Measurements from ENCODE around the gene BIRC3.

Gene BIRC3

DNA sequence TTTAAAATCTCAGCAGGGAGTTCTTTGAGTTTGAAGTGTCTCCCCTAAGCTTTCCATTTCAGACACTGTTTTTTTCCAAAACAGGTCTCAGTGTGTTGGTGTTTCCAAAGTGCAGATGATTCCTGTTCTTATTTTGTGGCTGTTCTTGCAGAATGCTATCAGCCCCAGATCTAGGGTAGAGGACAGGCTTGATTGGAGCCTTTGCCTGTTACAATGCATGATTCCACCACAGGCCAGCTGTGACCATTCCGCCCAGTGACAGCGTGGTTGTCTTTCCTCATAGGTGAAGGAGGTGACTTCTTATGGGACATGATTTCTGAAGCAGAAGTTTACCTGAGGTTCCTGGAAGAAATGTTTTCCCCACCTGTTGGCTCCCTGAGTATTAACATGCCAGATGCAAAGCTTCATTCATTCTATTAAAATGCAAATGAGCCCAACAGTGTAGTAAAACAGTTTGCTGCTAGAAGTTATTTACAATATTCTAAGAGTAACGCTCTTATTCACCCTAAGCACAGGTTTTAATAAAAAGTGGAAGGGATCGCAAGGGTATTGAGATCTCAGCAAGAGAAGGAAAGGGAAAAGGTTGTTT, 36.9 kb upstream of the BIRC3 start:
- TF ChIP-seq, protein P1, sequence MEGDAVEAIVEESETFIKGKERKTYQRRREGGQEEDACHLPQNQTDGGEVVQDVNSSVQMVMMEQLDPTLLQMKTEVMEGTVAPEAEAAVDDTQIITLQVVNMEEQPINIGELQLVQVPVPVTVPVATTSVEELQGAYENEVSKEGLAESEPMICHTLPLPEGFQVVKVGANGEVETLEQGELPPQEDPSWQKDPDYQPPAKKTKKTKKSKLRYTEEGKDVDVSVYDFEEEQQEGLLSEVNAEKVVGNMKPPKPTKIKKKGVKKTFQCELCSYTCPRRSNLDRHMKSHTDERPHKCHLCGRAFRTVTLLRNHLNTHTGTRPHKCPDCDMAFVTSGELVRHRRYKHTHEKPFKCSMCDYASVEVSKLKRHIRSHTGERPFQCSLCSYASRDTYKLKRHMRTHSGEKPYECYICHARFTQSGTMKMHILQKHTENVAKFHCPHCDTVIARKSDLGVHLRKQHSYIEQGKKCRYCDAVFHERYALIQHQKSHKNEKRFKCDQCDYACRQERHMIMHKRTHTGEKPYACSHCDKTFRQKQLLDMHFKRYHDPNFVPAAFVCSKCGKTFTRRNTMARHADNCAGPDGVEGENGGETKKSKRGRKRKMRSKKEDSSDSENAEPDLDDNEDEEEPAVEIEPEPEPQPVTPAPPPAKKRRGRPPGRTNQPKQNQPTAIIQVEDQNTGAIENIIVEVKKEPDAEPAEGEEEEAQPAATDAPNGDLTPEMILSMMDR (IDR thresholded peaks at IDR 0.05; ENCODE audit: low read depth, low read length, missing control alignments): no peak
- no peak overlapping the region for H3K27ac ChIP-seq

DNA sequence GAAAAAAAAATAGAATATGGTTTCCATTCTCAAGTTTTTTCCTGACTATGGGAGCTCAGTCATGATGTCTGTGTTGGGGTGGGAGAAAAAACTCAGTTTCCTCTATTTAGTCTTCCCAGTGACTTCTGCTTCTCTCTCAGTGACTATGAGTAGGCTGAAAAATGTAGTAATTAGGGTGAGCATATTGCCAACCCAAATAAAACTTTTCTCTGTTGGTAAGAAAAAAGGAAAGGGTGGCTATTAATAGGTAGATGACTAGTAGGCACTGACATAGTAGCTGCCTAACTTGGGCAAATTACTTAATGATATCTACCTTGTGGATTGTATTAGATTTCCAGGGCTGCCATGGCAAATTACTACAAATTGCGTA, 34.2 kb upstream of the BIRC3 start:
- no peak for DNase-seq
- H3K4me3 ChIP-seq (ENCODE audit: low read depth, low read length): no peak overlapping the region
- TF ChIP-seq, protein P1 (IDR thresholded peaks at IDR 0.05; ENCODE audit: low read depth, low read length, missing control alignments): no peak
- no peaks in the 10 kb centered on the region for H3K27me3 ChIP-seq (replicated peaks)
- no peaks in the 10 kb centered on the region for H3K36me3 ChIP-seq (replicated peaks)
- no peak overlapping the region for H3K27ac ChIP-seq
- in situ Hi-C loops (cut with HindIII; ENCODE audit: low pct_ligation_motif_present, low sequenced_read_pairs): no loop called here

More for the DNA sequence above, 36.9 kb upstream of the BIRC3 start:
- no peak overlapping the region for H3K4me3 ChIP-seq (ENCODE audit: low read depth, low read length)
- no peaks in the 10 kb centered on the region for H3K36me3 ChIP-seq (replicated peaks)
- in situ Hi-C loops (cut with HindIII; ENCODE audit: low pct_ligation_motif_present, low sequenced_read_pairs): no loop called here
- DNase-seq: no peak
- no peaks in the 10 kb centered on the region for H3K27me3 ChIP-seq (replicated peaks)

DNA sequence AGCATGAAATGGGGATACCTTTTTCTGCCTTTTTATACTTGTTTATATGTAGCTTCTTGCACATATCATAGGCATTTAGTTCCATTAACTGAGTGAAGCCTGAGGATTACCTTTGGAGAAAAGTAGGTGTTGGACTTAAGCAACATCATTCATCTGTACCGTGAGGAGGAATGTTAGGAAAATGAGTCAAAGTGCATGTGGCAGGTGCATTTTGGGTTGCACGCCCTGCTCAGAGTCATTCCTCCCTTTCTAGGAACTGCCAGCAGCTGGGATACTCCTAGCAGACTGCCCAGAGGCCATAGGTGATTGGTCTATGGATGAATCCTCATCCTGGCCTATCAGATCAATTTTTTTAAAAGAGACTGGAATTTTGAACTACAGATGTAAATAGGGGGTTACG, 33.3 kb upstream of the BIRC3 start:
- H3K36me3 ChIP-seq (replicated peaks): no peaks in the 10 kb centered on the region
- no peak for DNase-seq
- H3K27me3 ChIP-seq (replicated peaks): no peaks in the 10 kb centered on the region
- in situ Hi-C loops (cut with HindIII; ENCODE audit: low pct_ligation_motif_present, low sequenced_read_pairs): no loop called here
- TF ChIP-seq, protein P1 (IDR thresholded peaks at IDR 0.05; ENCODE audit: low read depth, low read length, missing control alignments): no peak
- no peak overlapping the region for H3K4me3 ChIP-seq (ENCODE audit: low read depth, low read length)
- H3K27ac ChIP-seq: no peak overlapping the region

DNA sequence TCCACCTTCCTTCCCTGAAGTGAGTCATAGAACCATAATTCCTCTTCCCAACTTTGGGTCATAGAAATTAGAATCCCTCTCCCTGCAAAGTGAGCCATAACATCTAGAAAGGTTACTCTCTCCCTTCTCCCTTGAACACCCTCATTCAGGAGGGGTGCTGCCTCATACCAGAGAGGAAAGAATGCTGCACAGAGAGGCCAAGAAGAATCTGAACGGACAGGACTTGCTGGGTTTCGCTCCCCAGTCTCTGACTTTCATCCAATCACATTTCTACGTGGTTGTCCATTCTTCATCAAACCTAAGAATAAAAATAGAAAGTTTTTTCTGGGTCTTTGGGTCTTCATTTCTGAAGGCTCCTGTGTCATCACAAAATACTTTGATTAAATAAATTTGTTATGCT, 31.0 kb upstream of the BIRC3 start:
- H3K27ac ChIP-seq: no peak overlapping the region
- TF ChIP-seq, protein P1 (IDR thresholded peaks at IDR 0.05; ENCODE audit: low read depth, low read length, missing control alignments): no peak

DNA sequence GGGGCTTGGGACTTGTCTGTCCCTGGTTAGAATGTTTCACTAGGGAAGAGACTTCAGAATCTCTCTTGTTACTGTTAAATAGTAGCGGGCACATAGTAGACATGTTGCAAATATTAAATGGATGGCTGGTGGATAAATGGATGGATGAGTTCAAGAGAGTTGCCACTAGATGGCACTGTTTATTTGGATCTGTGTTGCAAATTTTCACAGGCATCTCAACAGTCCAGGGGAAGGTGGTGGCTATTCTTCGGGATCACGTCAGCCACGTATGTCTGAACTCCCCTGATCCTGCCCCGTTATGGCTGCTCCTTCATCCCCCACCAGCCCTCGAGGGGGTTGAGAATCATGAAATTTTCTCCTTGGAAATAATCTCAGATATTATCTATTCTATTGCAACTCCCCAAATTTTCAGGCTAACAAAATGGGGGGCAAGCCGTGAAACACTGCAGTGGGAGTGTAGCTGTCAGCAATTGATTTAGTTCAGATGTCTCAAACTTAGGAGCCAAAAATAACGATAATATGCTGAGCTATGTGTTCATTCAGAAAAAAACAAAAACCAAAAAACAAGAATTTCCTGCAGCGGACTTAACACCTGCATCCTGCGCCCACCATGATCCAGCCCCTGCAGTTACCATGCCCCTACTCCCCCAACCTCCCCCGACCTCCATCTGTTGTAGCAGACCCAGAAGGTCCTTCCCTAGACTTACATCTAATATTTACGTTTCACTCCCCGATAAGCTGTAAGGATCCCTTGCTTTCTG, 29.1 kb upstream of the BIRC3 start:
- no peaks in the 10 kb centered on the region for H3K36me3 ChIP-seq (replicated peaks)
- no peaks in the 10 kb centered on the region for H3K27me3 ChIP-seq (replicated peaks)
- TF ChIP-seq, protein P1 (IDR thresholded peaks at IDR 0.05; ENCODE audit: low read depth, low read length, missing control alignments): peak; percentile 64
- in situ Hi-C loops (cut with HindIII; ENCODE audit: low pct_ligation_motif_present, low sequenced_read_pairs): no loop called here
- H3K4me3 ChIP-seq (ENCODE audit: low read depth, low read length): peak overlapping the region; percentile 3
- no peak overlapping the region for H3K27ac ChIP-seq
- peak; percentile 77 for DNase-seq

More for the DNA sequence above, 31.0 kb upstream of the BIRC3 start:
- Histone ChIP-seq H3K27me3 (replicated peaks) (no peaks in the 10 kb centered on the region), H3K4me3 (ENCODE audit: low read depth, low read length) (no peak overlapping the region), H3K36me3 (replicated peaks) (no peaks in the 10 kb centered on the region)
- no peak for DNase-seq
- in situ Hi-C loops (cut with HindIII; ENCODE audit: low pct_ligation_motif_present, low sequenced_read_pairs): no loop called here
